Measurements from ENCODE around the gene ATP1A1. TPM values are rescaled to one million over a fixed set of nuclear protein-coding genes. Genes with fewer than 3 reads are reported as not detected.

The ATP1A1 gene
- total and polyA plus RNA-seq, 5 donors from 2014 or later = 52.4 to 228 (median 63.5) TPM

DNA sequence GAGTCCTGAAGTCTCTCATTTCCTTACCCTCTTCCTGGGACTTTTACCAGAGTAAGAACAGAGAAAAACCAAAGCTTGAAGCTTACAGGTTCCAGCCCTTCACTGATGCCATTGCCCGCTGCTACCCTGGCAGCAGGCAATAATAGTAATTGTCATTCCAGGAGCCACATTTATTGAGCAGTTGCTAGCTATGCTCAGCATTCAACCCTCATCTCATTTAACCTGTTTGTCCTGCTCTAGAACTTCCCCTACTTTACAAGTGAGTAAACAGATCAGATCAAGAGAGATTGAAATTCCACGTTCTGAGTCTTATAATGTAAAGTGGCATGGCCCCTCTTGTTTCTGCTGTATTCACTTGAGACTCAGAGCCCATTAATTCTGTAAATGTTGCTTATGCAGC is 80.4 kb downstream of the ATP1A1 start:
- Histone ChIP-seq H3K27ac (ENCODE audit: insufficient read depth, low read length, poor library complexity, severe bottlenecking) (no peak overlapping the region), H3K9me3 (ENCODE audit: control insufficient read depth in 2 of 2, low read length in 2 of 2) (no peaks in the 10 kb centered on the region), H3K27me3 (ENCODE audit: control insufficient read depth, insufficient read depth, low read length) (no peaks in the 10 kb centered on the region), H3K4me3 (ENCODE audit: low read depth, low read length) (no peak overlapping the region), H3K36me3 (ENCODE audit: control insufficient read depth, insufficient read depth, low read length) (no peaks in the 10 kb centered on the region), H3K4me1 (ENCODE audit: control insufficient read depth, insufficient read depth, low read length, poor library complexity, severe bottlenecking) (no peaks in the 10 kb centered on the region)
- Mint-ChIP-seq H3K27ac (no peak overlapping the region), H3K4me1 (no peaks in the 10 kb centered on the region), H3K4me3 (no peak overlapping the region), H3K36me3 (no peaks in the 10 kb centered on the region), H3K27me3 (no peaks in the 10 kb centered on the region), H3K9me3 (no peaks in the 10 kb centered on the region)
- ATAC-seq (ENCODE audit: low read depth in 2 of 2) (no peak), DNase-seq (no peak)

DNA sequence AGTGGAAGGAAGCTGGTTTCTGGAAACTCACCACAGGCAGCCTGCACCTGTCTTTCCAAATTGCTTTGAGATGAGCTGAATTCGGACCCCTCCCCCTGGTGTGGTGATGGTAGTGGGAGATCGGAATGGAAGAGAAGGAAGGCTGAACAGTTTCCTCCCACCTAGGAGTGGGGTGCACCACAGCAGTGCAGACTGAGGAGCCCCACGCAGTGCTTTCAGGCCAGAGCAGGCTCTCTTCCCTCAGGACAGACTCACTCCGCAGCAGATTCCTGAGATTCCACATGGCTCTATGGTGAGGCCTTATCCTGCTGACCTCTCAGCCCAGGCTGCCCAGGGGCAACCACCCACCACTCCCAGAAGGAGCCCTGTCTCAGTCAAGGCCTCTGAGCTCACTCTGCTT is 80.9 kb downstream of the ATP1A1 start:
- Histone ChIP-seq H3K4me1 (ENCODE audit: control insufficient read depth, insufficient read depth, low read length, poor library complexity, severe bottlenecking) (no peaks in the 10 kb centered on the region), H3K27ac (ENCODE audit: insufficient read depth, low read length, poor library complexity, severe bottlenecking) (no peak overlapping the region), H3K36me3 (ENCODE audit: control insufficient read depth, insufficient read depth, low read length) (no peaks in the 10 kb centered on the region), H3K9me3 (ENCODE audit: control insufficient read depth in 2 of 2, low read length in 2 of 2) (no peaks in the 10 kb centered on the region), H3K4me3 (ENCODE audit: low read depth, low read length) (no peak overlapping the region), H3K27me3 (ENCODE audit: control insufficient read depth, insufficient read depth, low read length) (no peaks in the 10 kb centered on the region)
- Mint-ChIP-seq H3K9me3 (no peaks in the 10 kb centered on the region), H3K27me3 (no peaks in the 10 kb centered on the region), H3K4me1 (no peaks in the 10 kb centered on the region), H3K27ac (no peak overlapping the region), H3K4me3 (no peak overlapping the region), H3K36me3 (no peaks in the 10 kb centered on the region)
- ATAC-seq (ENCODE audit: low read depth in 2 of 2) = no peak
- no peak for DNase-seq

Other genes starting within 250 kb of the ATP1A1 start
- 39.6 TPM for gene CD58, start 197.8 kb downstream of the ATP1A1 start, total RNA-seq
- gene CD58, start 197.8 kb downstream of the ATP1A1 start, polyA plus RNA-seq = 100 to 1,000 TPM in 2 of 4 donors, 10 to 100 TPM in 2; 69.2 to 124 (median 96.5) TPM